Esophagus squamous epithelium (tissue), 5 donors: ENCODE results near the gene RGL1. TPM values are rescaled to one million over a fixed set of nuclear protein-coding genes. Genes with fewer than 3 reads are reported as not detected.

Experiments
- DNase-seq: peaks from one replicate; lab custom pipeline; 2025; lab: John Stamatoyannopoulos, UW
- H3K27ac ChIP-seq, 4 donors: fragments of 200-600 bp; sonication (generic); one replicate each; pipeline ENCODE4 v1.5.1; 2016 to 2019; ENCODE audit warnings: mild to moderate bottlenecking in 1 of 4
- H3K27me3 ChIP-seq, 4 donors: fragments of 200-600 bp; sonication (generic); 1 replicate in 3 of 4; 2 replicates in 1 of 4; pipeline versions ENCODE4 v1.5.1 to v1.6.0; 2017 to 2021; ENCODE audit warnings: antibody characterized with exemption in 1 of 4
- H3K36me3 ChIP-seq, 3 donors: fragments of 200-600 bp; sonication (generic); one replicate each; pipeline ENCODE4 v1.5.1; 2016 to 2019
- H3K4me1 ChIP-seq, 3 donors: fragments of 200-600 bp; sonication (generic); one replicate each; pipeline ENCODE4 v1.5.1; 2017 to 2019
- H3K4me3 ChIP-seq, 4 donors: fragments of 200-600 bp; sonication (generic); 1 replicate in 3 of 4; 2 replicates in 1 of 4; pipeline ENCODE4 v1.5.1; 2016 to 2019; ENCODE audit warnings: mild to moderate bottlenecking in 2 of 4, moderate library complexity in 1 of 4
- H3K9me3 ChIP-seq, 3 donors: fragments of 200-600 bp; sonication (generic); one replicate each; pipeline ENCODE4 v1.5.1; 2016 to 2019
- POLR2A ChIP-seq, 4 donors: fragments of 450-650 bp; IDR thresholded peaks; one replicate each; pipeline ENCODE4 v1.6.1; 2017; ENCODE audit warnings: antibody characterized with exemption in 4 of 4, mild to moderate bottlenecking in 4 of 4, moderate library complexity in 3 of 4
- WGBS, 2 donors: methylation state at CpG; one replicate each; pipeline ENCODE4 v1.1.5; 2018; 5-methylcytosine and 5-hydroxymethylcytosine counted together
- intact Hi-C: fragments of 100-400 bp; cut with DNase I; formaldehyde crosslinking; loops from one replicate; pipeline ENCODE4 v1.15.0; 2022
- total RNA-seq, 4 donors: library from RNA; depleted of rRNA; stranded (reverse); fragments of >200 nt; gene quantifications; one replicate each; pipeline ENCODE4 v1.1.0, GENCODE V29; 2016
- TF ChIP-seq, protein P1 (sequence below), 6 experiments: fragments of 450-650 bp in 4 of 6; fragments of 200-600 bp in 2 of 6; sonication (generic) in 2 of 6; IDR thresholded peaks; one replicate each; pipeline ENCODE4 v1.5.1; 2016 to 2019; ENCODE audit warnings: antibody characterized with exemption in 6 of 6, mild to moderate bottlenecking in 4 of 6, moderate library complexity in 4 of 6
- donor health status: DM: yes; HTN: yes; CAD: no.

Gene RGL1
- total RNA-seq, 4 donors from 2014 or later: 2.3 to 16.0 (median 5.7) TPM

DNA sequence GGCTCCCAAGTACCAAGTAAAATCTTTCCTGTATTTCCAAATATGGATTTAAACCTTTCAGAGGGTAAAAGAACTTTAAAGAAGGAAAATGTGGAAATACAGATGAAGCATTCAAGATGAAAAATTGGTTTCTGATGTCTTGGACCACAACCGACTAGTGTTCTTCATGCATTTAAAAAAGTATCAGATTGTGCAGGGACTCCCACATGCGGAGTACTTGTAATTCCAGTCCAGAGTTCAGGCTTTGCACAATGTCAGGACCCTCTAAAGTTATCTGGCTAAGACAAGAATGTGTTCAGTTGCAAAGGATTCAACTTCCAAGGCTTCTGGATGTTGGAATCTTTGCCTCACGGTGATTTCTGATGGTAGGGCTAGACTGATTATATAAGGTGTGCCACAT lies 66.7 kb downstream of the RGL1 start:
- H3K4me1 ChIP-seq: peaks cover 4 to 32% (median 26%) of the 10 kb centered on the region in 3 donors
- no peak overlapping the region for H3K4me3 ChIP-seq
- TF ChIP-seq POLR2A (IDR thresholded peaks at IDR 0.05): no peak
- TF ChIP-seq, protein P1, sequence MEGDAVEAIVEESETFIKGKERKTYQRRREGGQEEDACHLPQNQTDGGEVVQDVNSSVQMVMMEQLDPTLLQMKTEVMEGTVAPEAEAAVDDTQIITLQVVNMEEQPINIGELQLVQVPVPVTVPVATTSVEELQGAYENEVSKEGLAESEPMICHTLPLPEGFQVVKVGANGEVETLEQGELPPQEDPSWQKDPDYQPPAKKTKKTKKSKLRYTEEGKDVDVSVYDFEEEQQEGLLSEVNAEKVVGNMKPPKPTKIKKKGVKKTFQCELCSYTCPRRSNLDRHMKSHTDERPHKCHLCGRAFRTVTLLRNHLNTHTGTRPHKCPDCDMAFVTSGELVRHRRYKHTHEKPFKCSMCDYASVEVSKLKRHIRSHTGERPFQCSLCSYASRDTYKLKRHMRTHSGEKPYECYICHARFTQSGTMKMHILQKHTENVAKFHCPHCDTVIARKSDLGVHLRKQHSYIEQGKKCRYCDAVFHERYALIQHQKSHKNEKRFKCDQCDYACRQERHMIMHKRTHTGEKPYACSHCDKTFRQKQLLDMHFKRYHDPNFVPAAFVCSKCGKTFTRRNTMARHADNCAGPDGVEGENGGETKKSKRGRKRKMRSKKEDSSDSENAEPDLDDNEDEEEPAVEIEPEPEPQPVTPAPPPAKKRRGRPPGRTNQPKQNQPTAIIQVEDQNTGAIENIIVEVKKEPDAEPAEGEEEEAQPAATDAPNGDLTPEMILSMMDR (IDR thresholded peaks at IDR 0.05): no peak
- H3K27me3 ChIP-seq: no peaks in the 10 kb centered on the region
- DNase-seq: no peak
- intact Hi-C loops: no loop called here
- peaks cover 0 to 7% (median 0%) of the 10 kb centered on the region in 3 donors for H3K36me3 ChIP-seq
- H3K27ac ChIP-seq: peak overlapping the region in 3 of 4 donors; percentile 51 to 79 (median 65)
- no peaks in the 10 kb centered on the region for H3K9me3 ChIP-seq
- 79 to 84% methylated on average over 3 of the region's 3 CpGs for WGBS, 2 donors

DNA sequence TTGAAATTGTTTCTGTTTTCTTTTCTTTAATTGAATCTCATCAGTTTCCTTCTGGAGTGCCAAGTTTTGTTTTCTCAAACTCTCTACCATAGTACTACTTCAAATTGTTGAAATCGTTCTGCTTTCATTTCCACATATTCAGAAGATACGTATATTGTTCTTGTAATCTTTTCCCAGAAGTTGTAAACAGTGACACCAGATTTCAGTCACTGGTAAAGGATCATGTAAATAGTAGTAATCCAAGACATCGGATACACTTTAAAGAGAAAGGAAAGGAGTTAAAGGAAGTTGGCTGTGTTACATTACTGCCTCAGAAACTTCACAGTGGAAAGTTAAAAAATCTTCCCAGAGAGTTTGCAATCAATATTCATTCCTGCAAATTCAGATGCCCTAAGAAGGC lies 67.5 kb downstream of the RGL1 start:
- H3K36me3 ChIP-seq: no peaks in the 10 kb centered on the region
- H3K9me3 ChIP-seq: no peaks in the 10 kb centered on the region
- peak overlapping the region in 1 of 4 donors; percentile 26 for H3K4me3 ChIP-seq
- no peaks in the 10 kb centered on the region for H3K27me3 ChIP-seq
- peak overlapping the region in 3 of 4 donors; percentile 51 to 65 (median 56) for H3K27ac ChIP-seq
- 28 to 34% methylated on average over 3 of the region's 3 CpGs for WGBS, 2 donors
- intact Hi-C loops: no loop called here
- DNase-seq: no peak
- H3K4me1 ChIP-seq: peaks cover 12 to 40% (median 33%) of the 10 kb centered on the region in 3 donors
- no peak for TF ChIP-seq POLR2A (IDR thresholded peaks at IDR 0.05)
- TF ChIP-seq, protein P1 (IDR thresholded peaks at IDR 0.05): no peak

DNA sequence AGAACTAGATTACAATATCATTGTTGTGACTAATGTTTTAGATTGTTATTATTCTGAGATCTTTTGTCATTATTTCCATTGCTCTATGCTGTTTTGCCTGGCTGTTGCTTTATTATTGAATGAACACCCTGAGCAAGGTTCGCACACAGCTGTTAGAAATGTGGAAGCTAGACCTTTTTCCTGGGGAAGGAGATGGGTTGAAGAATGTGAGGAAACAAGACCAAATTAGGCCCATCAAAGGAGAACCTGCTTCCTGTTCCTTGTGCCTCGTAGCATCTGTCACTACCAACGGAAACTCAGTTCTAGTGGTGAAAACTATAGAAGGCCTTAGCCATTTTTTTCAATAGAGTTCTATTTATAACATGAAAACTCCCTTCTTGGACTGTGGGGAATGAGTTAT lies 68.7 kb downstream of the RGL1 start:
- no peak overlapping the region for H3K4me3 ChIP-seq
- H3K27ac ChIP-seq: peak overlapping the region in 3 of 4 donors; percentile 51 to 65 (median 54)
- 53 to 60% methylated on average over 3 of the region's 3 CpGs for WGBS, 2 donors
- no peaks in the 10 kb centered on the region for H3K9me3 ChIP-seq
- no peaks in the 10 kb centered on the region for H3K27me3 ChIP-seq
- H3K36me3 ChIP-seq: no peaks in the 10 kb centered on the region
- no peak for TF ChIP-seq POLR2A (IDR thresholded peaks at IDR 0.05)
- TF ChIP-seq, protein P1 (IDR thresholded peaks at IDR 0.05): no peak
- DNase-seq: no peak
- peaks cover 15 to 47% (median 38%) of the 10 kb centered on the region in 3 donors for H3K4me1 ChIP-seq
- intact Hi-C loops: no loop called here

DNA sequence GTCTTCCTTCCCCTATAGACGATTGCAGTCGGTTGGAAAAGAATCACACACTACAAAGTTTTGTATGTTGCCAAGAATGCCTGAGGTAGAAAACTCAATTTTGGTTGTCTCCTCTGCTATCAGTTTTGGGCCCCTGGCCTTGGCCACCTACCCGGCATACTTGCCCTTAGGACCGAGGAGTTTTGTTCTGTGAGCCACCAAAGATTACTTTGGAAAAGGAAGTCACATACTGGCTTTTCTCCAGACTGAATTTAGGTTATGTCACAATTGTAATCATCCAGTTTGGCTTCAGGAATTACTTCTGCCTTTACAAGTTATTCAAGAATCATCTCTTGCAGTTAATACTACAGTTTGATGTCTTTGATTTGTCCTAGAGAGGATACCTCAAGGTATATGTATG lies 71.4 kb downstream of the RGL1 start:
- Histone ChIP-seq H3K36me3 (no peaks in the 10 kb centered on the region), H3K4me1 (peaks cover 15 to 47% (median 39%) of the 10 kb centered on the region in 3 donors), H3K27me3 (no peaks in the 10 kb centered on the region), H3K27ac (peak overlapping the region in 3 of 4 donors; percentile 53 to 72 (median 65)), H3K4me3 (no peak overlapping the region), H3K9me3 (no peaks in the 10 kb centered on the region)
- intact Hi-C loops: no loop called here
- TF ChIP-seq, protein P1 (IDR thresholded peaks at IDR 0.05): no peak
- no peak for TF ChIP-seq POLR2A (IDR thresholded peaks at IDR 0.05)
- WGBS, 2 donors: 44 to 48% methylated on average over 4 of the region's 4 CpGs
- DNase-seq: no peak

DNA sequence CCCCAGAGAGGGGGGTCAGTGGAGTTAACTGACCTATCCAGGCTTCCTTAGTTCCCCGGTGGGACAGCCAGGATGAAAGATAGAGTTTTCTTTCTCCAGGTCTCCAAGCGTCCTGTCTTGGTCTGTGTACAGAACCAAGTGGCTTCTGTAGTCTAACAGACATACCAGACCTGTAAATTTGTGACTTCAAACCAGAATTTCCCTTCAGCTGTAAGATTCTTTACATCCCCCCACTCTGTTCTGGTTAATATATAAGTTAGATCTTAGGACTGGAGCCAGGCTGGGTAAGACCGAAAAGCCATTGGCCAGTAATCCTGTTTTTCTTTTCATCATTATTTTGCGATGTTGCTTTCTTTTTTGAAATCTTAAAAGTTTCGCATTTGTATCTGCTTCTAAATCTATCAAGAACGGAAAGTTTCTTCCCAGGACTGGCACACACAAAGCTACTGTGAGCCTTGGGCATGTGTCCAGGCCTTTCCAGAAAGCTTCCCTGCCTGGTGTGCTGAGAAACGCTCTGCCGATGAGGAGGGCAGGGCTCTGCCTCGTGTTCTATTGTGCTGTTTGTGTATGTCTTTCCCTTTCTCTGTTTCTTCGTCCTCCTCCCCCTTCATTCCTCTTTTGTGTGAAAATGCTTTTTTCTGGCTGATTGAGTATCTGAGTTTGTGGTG lies 72.3 kb downstream of the RGL1 start:
- DNase-seq: no peak
- Histone ChIP-seq H3K9me3 (no peaks in the 10 kb centered on the region), H3K4me3 (peak overlapping the region in 2 of 4 donors; percentile 22 to 45), H3K36me3 (no peaks in the 10 kb centered on the region), H3K27me3 (no peaks in the 10 kb centered on the region), H3K27ac (peak overlapping the region in 3 of 4 donors; percentile 53 to 72 (median 65)), H3K4me1 (peaks cover 21 to 47% (median 40%) of the 10 kb centered on the region in 3 donors)
- intact Hi-C loops: no loop called here
- 33 to 43% methylated on average over 10 of the region's 10 CpGs for WGBS, 2 donors
- no peak for TF ChIP-seq POLR2A (IDR thresholded peaks at IDR 0.05)
- TF ChIP-seq, protein P1 (IDR thresholded peaks at IDR 0.05): no peak
